HG02981 (cell line): Measurements from ENCODE around the gene XIRP1.

Experiments used
- ATAC-seq: cut with Tn5 transposase; IDR thresholded peaks from one replicate; pipeline ENCODE4 v1.9.1; 2021; ENCODE audit warnings: mild to moderate bottlenecking, moderate library complexity; ENCODE audit not compliant: unreplicated experiment

The XIRP1 gene

GRCh38 chr3:39188271-39189149 is 3.9 kb downstream of the XIRP1 start:
- ATAC-seq = no peak

- ATAC-seq = no peak
Measured at GRCh38 chr3:39187372-39188155, 4.8 kb downstream of the XIRP1 start.

- no peak for ATAC-seq
Measured at GRCh38 chr3:39186692-39187151, 5.7 kb downstream of the XIRP1 start.

- no peak for ATAC-seq
Measured at GRCh38 chr3:39185959-39186691, 6.3 kb downstream of the XIRP1 start.

GRCh38 chr3:39185326-39185958 is 7.0 kb downstream of the XIRP1 start:
- ATAC-seq = no peak

GRCh38 chr3:39184968-39185285 is 7.5 kb downstream of the XIRP1 start:
- ATAC-seq = no peak

- no peak for ATAC-seq
Measured at GRCh38 chr3:39184081-39184967, 8.1 kb downstream of the XIRP1 start.

GRCh38 chr3:39183211-39184080 is 8.9 kb downstream of the XIRP1 start:
- no peak for ATAC-seq

- ATAC-seq = no peak
Measured at GRCh38 chr3:39181408-39182335, 10.7 kb downstream of the XIRP1 start.

- peak; percentile 91 for ATAC-seq
Measured at GRCh38 chr3:39180546-39181346, 11.6 kb downstream of the XIRP1 start.

GRCh38 chr3:39180183-39180545 is 12.2 kb downstream of the XIRP1 start:
- no peak for ATAC-seq

GRCh38 chr3:39178553-39178952 is 13.8 kb downstream of the XIRP1 start:
- ATAC-seq = no peak

- ATAC-seq = no peak
Measured at GRCh38 chr3:39177708-39178332, 14.6 kb downstream of the XIRP1 start.

- ATAC-seq = no peak
Measured at GRCh38 chr3:39176025-39176714, 16.2 kb downstream of the XIRP1 start.

GRCh38 chr3:39173318-39174125 is 18.9 kb downstream of the XIRP1 start:
- no peak for ATAC-seq
